Measurements from ENCODE around the gene GRM4.

GRCh38 chr6:34046617-34047016 lies 99.3 kb downstream of the GRM4 start:
- TF ChIP-seq POLR2AphosphoS5 (IDR thresholded peaks at IDR 0.05; ENCODE audit: borderline replicate concordance, low read depth, low read length) (no peak), EZH2 (IDR thresholded peaks at IDR 0.05) (no peak)

Data from SK-N-MC (cell line).